GM18520 (cell line): ENCODE data around the gene CTNNAL1.
"Not testable (repeated sequence)": the region's sequence is repeated elsewhere in the genome, so short reads cannot be mapped to it uniquely, and the experiment has no call there.

Source experiments
- ATAC-seq: cut with Tn5 transposase; IDR thresholded peaks from one replicate; pipeline ENCODE4 v1.9.1; 2021; ENCODE audit not compliant: unreplicated experiment

The CTNNAL1 gene

DNA sequence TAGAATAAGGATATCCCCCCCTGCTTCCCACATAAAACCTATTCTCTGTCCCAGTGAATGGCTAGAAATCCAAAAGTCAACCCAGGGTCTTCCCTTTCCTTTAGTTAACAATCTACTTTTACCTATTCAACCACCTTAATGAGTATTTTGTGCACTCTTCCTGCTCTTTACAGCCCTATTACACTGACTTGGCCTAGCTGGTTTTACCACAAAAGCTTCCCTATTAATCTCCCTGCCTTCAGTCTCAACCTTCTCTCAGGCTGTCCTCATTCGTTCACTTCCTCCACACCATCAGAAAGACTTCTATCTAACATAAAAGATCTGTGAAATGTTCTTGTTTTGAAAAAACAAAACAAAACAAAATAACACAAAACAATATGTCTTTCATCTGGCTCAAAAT, 16.2 kb downstream of the CTNNAL1 start:
- no peak for ATAC-seq

DNA sequence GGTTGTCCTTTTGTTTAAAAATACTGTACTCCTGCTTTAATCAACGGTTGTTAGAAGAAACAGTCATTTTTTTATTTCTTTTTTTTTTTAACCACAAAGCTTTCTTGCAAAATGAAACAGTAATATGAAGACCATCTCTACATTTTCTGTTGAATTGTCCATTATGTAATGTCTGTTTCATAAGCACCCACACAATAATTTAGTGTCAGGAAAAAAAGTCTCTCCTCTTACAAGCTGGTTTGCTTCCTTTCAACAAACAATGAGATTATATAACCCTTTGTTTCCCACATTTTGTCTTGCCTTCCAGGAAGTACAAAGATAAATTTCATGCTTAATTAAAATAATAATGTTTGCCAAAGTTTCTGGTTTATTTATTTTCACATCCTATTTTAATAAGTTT, 16.7 kb downstream of the CTNNAL1 start:
- no peak for ATAC-seq

GRCh38 chr9:108994695-108995094, 18.6 kb downstream of the CTNNAL1 start:
- ATAC-seq, result no peak

- ATAC-seq, result no peak
Measured at GRCh38 chr9:108991479-108991878, 21.8 kb downstream of the CTNNAL1 start.

DNA sequence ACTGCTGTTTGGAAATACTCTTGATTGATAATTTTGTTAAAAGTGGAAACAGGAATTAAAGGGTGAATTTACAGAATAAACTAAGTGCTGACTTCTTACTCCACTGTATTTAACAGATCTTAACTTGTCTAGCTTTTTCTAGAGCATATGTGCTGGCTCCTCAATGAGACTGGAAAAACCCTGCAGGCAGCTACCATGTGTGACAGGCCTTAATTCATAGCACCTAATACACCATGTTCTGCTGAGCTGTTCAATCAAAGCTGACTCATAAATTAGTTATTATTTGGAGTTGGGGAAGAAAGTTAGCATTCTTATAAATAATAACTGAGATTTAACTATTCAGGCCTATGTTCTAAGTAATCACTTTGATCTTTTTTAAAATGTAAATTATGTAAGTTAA, 29.4 kb downstream of the CTNNAL1 start:
- no peak for ATAC-seq

- ATAC-seq, result no peak
Measured at GRCh38 chr9:108980893-108981292, 32.4 kb downstream of the CTNNAL1 start.

- ATAC-seq, result no peak
Measured at GRCh38 chr9:108978205-108978604, 35.1 kb downstream of the CTNNAL1 start.

DNA sequence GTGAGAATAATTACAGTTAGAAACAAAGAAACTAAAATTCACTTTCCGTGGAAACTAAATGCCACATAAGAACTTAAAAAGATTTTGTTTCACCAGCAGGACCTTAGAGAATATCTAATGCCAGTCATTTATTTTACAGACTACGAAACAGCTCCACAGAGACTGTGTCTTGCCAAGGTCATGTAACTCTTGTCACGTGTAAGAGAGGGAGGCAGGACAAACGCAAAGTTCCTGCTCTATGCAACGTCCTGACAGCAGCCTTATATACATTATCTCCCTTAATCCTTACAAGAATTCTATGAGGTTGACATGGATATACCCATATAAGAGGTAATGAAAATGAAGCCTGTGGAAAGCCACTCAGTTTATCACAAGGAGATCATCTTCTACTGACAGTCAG, 39.4 kb downstream of the CTNNAL1 start:
- ATAC-seq, result no peak

DNA sequence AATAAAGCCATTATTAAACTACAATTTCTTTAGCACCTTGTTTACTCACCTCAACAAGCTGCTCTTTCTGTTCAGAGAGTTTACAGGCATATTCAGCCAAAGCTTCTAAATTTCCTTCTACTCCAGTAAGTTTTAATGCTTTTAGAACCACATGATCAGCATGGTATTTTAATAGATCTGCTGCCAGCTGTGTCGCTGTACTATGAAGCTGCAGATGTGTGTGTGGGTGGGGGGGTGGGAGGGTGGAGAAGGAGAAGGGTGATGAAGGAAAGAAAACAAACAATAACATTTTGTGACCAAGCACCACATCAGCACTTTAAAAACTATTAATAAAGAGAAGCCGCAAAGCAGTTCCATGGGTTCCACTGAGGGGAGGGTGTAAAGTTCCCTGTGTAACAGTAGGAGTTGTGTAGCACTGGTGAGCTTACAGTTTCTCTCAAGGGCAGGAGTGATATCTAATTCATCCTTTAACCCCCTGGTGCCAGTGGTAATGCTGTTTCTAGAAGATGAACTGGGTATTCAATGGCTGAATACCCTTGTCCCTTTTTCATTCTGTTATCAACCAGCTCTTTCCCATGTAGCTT, 40.6 kb downstream of the CTNNAL1 start:
- ATAC-seq, result no peak

- no peak for ATAC-seq
Measured at GRCh38 chr9:108972186-108972585, 41.1 kb downstream of the CTNNAL1 start.

DNA sequence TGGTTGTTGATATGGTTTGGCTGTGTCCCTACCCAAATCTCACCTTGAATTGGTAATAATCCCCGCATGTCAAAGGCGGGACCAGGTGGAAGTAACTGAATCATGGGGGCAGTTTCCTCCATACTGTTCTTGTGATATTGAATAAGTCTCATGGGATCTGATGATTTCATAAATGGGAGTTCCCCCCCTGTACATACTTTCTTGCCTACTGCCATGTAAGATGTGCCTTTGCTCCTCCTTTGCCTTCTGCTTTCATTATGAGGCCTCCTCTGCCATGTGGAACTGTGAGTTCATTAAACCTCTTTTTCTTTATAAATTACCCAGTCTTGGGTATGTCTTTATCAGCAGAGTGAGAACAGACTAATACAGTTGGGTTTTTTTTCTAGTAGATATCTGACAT, 41.9 kb downstream of the CTNNAL1 start:
- ATAC-seq, result not testable (repeated sequence)

GRCh38 chr9:108967916-108968315, 45.4 kb downstream of the CTNNAL1 start:
- ATAC-seq, result no peak

DNA sequence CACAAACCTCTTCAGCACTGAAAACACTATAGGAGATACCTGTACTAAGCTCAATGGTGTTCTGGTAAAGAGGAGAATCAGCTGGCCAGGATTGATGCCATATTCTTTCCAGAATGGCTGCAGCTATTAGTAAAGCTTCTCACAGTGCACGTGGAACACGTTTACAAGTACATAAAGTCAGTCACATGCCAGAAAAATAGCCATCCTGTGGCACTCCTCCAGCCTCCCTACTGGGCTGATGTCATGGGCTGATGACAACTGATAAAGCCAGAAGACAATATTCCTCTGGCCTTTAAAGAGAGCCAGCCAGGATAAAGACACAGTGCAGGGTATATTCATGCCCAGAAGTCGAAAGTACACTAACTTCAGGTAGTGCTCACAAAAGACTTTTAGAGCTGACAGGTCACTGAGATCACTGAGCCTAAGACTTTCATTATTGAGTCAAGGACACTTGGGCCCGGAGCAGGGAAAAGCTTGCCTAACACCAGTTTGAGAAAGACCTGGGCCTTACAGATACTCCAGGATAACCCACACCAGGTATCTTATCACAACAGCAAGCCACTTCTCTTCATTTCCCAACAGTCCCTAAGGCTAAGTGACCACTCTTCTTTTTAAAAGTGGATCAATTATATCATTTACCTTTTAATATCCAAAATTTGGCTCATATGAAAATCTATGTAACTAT, 49.7 kb downstream of the CTNNAL1 start:
- ATAC-seq, result no peak

DNA sequence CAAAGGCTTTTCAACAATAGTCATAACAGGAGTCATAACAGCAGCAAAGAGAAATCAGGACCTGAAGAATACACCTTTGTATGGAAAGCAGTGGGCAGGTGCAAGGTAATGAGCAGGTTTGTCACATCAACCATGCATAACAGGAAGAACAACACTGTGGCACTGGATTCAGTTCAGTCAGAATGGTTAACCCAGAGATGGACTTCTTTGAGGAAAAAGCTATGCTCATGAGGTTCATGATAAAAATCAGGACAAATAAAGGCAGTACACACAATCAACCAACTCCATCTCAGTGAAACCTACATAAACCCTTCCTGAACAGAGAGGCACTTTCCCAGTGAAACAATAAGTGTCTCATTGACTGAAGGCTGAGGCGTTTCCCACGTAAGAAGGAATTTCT, 52.1 kb downstream of the CTNNAL1 start:
- ATAC-seq, result no peak

DNA sequence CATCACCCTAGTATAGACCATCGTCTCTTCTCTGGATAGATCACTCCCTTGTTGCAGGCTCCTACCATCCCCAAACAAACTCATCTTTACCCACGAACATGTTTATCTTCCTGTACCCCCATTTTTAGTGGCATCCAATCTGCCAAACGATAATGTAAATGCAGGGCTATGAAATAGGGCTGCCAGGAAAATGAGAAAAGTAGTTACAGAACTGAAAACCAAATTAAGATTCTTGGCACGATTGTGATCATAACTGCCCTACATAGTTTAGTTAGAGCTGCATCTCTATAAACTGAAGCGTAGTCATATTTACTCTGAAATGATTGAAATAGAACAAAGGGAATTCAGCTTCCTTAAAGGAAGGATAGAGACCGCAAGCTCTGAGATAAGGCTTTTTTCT, 53.0 kb downstream of the CTNNAL1 start:
- ATAC-seq, result no peak

- ATAC-seq, result no peak
Measured at GRCh38 chr9:108956631-108957026, 56.7 kb downstream of the CTNNAL1 start.

GRCh38 chr9:108956022-108956630, 57.2 kb downstream of the CTNNAL1 start:
- ATAC-seq, result no peak

DNA sequence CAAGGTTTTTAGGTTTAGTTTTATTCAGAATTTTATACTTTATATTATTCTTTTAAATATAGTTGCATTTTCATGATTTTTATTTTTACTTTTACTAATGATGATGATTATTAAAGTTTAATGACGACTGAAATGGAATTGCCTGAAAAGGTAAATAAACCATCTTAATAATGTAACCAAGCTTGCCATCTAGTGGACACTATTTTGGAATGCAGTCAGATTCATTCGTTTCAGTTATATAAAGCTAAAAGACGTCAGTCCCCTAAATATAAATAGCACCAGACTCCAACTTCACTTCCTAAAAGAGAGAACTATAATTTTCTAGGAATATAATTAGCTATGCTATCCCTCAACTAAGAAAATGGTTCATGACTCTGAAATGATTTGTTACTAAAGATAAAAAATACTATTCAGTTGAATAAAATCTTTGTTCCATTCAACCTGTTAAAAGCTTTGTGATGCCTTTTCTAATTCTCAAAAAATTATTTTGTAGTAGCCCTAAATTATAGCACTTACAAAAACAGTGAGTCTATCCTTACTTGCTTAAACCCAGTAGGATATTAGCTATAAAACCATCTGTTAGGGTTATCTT, 59.2 kb downstream of the CTNNAL1 start:
- no peak for ATAC-seq

- ATAC-seq, result no peak
Measured at GRCh38 chr9:108951578-108951977, 61.7 kb downstream of the CTNNAL1 start.

GRCh38 chr9:108950168-108950567, 63.1 kb downstream of the CTNNAL1 start:
- ATAC-seq, result no peak

DNA sequence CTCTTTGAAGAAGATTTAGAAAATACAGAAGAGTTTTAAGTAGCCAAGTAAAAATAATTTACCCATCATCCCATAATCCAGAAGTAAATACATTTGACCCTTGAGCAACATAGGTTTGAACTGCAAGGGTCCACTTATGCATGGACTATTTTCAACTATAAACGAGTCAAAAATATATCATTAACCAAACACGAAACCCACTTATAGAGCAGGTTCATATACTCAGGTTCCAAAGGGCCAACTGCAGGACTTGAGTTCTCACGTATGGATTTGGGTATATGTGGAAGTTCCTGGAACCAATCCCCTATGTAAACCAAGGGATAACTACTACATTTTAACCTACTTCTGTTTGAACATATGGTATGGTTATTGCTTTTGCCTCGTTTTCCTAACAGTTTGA, 73.3 kb downstream of the CTNNAL1 start:
- no peak for ATAC-seq
